SU-DHL-6 (cell line): ENCODE data around the gene PDE6D.

Source experiments
- H2AFZ ChIP-seq: fragments of 200-600 bp; sonication (generic); 2 replicates; pipeline ENCODE4 v1.6.1; 2014; ENCODE audit warnings: low read depth, mild to moderate bottlenecking, moderate library complexity, mixed read lengths, antibody characterized with exemption, low read length; ENCODE audit not compliant: severe bottlenecking
- H3F3A ChIP-seq: fragments of 200-600 bp; shearing (Covaris generic); 2 replicates; pipeline ENCODE4 v1.6.0; 2016; ENCODE audit warnings: antibody characterized with exemption, mild to moderate bottlenecking; ENCODE audit not compliant: insufficient read depth
- H3K27ac ChIP-seq: fragments of 200-600 bp; sonication (generic); 2 replicates; pipeline ENCODE4 v1.5.1; 2016; ENCODE audit warnings: low read depth, mild to moderate bottlenecking, low read length, moderate library complexity, mixed read lengths
- H3K27me3 ChIP-seq: fragments of 200-600 bp; sonication (generic), shearing (Covaris generic); 2 replicates; pipeline ENCODE4 v1.6.0; 2014; ENCODE audit warnings: mild to moderate bottlenecking, low read length
- H3K36me3 ChIP-seq: fragments of 200-600 bp; sonication (generic); 2 replicates; pipeline ENCODE4 v1.6.1; 2014; ENCODE audit warnings: mild to moderate bottlenecking, low read length, mixed read lengths
- H3K4me2 ChIP-seq: fragments of 300-600, 200-600 bp; shearing (Covaris generic), sonication (generic); 2 replicates; pipeline ENCODE4 v1.6.0; 2014; ENCODE audit warnings: low read length, low read depth, mild to moderate bottlenecking; ENCODE audit not compliant: poor library complexity, severe bottlenecking
- H3K4me3 ChIP-seq: fragments of 200-600 bp; sonication (generic); 2 replicates; pipeline ENCODE4 v1.5.1; 2014; ENCODE audit warnings: antibody characterized with exemption, low read length, mild to moderate bottlenecking, mixed read lengths; ENCODE audit not compliant: insufficient read depth, poor library complexity, severe bottlenecking
- H3K79me2 ChIP-seq: fragments of 200-600 bp; sonication (generic); 2 replicates; pipeline ENCODE4 v1.6.1; 2014; ENCODE audit warnings: mild to moderate bottlenecking, low read length, moderate library complexity; ENCODE audit not compliant: insufficient read depth
- H3K9ac ChIP-seq: fragments of 200-600 bp; sonication (generic); 2 replicates; pipeline ENCODE4 v1.7.0; 2014; ENCODE audit warnings: mild to moderate bottlenecking, low read length
- H3K9me2 ChIP-seq: fragments of 200-600 bp; sonication (generic); replicated peaks from 2 replicates; pipeline ENCODE4 v1.6.1; 2014; ENCODE audit warnings: low read length; ENCODE audit not compliant: insufficient read depth
- H3K9me3 ChIP-seq: fragments of 200-600 bp; sonication (generic); 2 replicates; pipeline ENCODE4 v1.6.1; 2014; ENCODE audit warnings: low read length, mixed read lengths; ENCODE audit not compliant: insufficient read depth
- H4K20me1 ChIP-seq: fragments of 200-600 bp; sonication (generic); 2 replicates; pipeline ENCODE4 v1.6.1; 2014; ENCODE audit warnings: low read depth, mild to moderate bottlenecking, antibody characterized with exemption, low read length, moderate library complexity, mixed read lengths
- CTCF ChIP-seq: fragments of 200-600 bp; sonication (generic); IDR thresholded peaks from one replicate; pipeline ENCODE4 v1.5.1; 2017; ENCODE audit warnings: antibody characterized with exemption, mild to moderate bottlenecking, low read length, moderate library complexity; ENCODE audit not compliant: insufficient read depth, poor library complexity, severe bottlenecking
- EZH2phosphoT487 ChIP-seq: fragments of 200-600 bp; sonication (generic), shearing (Covaris generic); conservative IDR thresholded peaks from 2 replicates; pipeline ENCODE4 v1.6.1; 2018; ENCODE audit warnings: mild to moderate bottlenecking, antibody characterized with exemption, low read length, moderate library complexity, mixed read lengths

Gene PDE6D

GRCh38 chr2:231743376-231744116 lies 37.5 kb downstream of the PDE6D start:
- H3K4me3 ChIP-seq = no peak overlapping the region
- no peaks in the 10 kb centered on the region for H3K9me3 ChIP-seq
- H3F3A ChIP-seq = no peaks in the 10 kb centered on the region
- H3K4me2 ChIP-seq = no peak overlapping the region
- H4K20me1 ChIP-seq = no peaks in the 10 kb centered on the region
- TF ChIP-seq CTCF = no peak
- no peak for TF ChIP-seq EZH2phosphoT487
- no peak overlapping the region for H3K9ac ChIP-seq
- H3K79me2 ChIP-seq = no peaks in the 10 kb centered on the region
- no peak overlapping the region for H2AFZ ChIP-seq
- no peak overlapping the region for H3K27ac ChIP-seq
- no peaks in the 10 kb centered on the region for H3K9me2 ChIP-seq
- no peaks in the 10 kb centered on the region for H3K36me3 ChIP-seq
- no peaks in the 10 kb centered on the region for H3K27me3 ChIP-seq

GRCh38 chr2:231737761-231738160 lies 43.3 kb downstream of the PDE6D start:
- no peaks in the 10 kb centered on the region for H3K27me3 ChIP-seq
- H3K9ac ChIP-seq = no peak overlapping the region
- H2AFZ ChIP-seq = no peak overlapping the region
- TF ChIP-seq CTCF (no peak), EZH2phosphoT487 (no peak)
- no peaks in the 10 kb centered on the region for H4K20me1 ChIP-seq
- no peaks in the 10 kb centered on the region for H3K79me2 ChIP-seq
- H3K4me3 ChIP-seq = no peak overlapping the region
- H3K9me3 ChIP-seq = no peaks in the 10 kb centered on the region
- no peak overlapping the region for H3K27ac ChIP-seq
- H3K9me2 ChIP-seq = no peaks in the 10 kb centered on the region
- H3K4me2 ChIP-seq = no peak overlapping the region
- no peaks in the 10 kb centered on the region for H3F3A ChIP-seq
- H3K36me3 ChIP-seq = no peaks in the 10 kb centered on the region

- no peaks in the 10 kb centered on the region for H3K36me3 ChIP-seq
- H3K9me2 ChIP-seq = no peaks in the 10 kb centered on the region
- no peak overlapping the region for H3K9ac ChIP-seq
- no peak overlapping the region for H3K4me3 ChIP-seq
- no peaks in the 10 kb centered on the region for H3K27me3 ChIP-seq
- no peak overlapping the region for H2AFZ ChIP-seq
- no peak overlapping the region for H3K27ac ChIP-seq
- H4K20me1 ChIP-seq = no peaks in the 10 kb centered on the region
- H3K4me2 ChIP-seq = no peak overlapping the region
- no peaks in the 10 kb centered on the region for H3F3A ChIP-seq
- TF ChIP-seq CTCF = no peak
- no peak for TF ChIP-seq EZH2phosphoT487
- no peaks in the 10 kb centered on the region for H3K79me2 ChIP-seq
- no peaks in the 10 kb centered on the region for H3K9me3 ChIP-seq
These were observed 48.5 kb downstream of the PDE6D start for GRCh38 chr2:231732604-231733003.
